HG02678 (cell line): ENCODE measurements around the gene IMPDH1.

Source experiments
- ATAC-seq: cut with Tn5 transposase; IDR thresholded peaks from one replicate; pipeline ENCODE4 v1.9.1; 2021; ENCODE audit warnings: mild to moderate bottlenecking, moderate library complexity; ENCODE audit not compliant: unreplicated experiment

The IMPDH1 gene

DNA sequence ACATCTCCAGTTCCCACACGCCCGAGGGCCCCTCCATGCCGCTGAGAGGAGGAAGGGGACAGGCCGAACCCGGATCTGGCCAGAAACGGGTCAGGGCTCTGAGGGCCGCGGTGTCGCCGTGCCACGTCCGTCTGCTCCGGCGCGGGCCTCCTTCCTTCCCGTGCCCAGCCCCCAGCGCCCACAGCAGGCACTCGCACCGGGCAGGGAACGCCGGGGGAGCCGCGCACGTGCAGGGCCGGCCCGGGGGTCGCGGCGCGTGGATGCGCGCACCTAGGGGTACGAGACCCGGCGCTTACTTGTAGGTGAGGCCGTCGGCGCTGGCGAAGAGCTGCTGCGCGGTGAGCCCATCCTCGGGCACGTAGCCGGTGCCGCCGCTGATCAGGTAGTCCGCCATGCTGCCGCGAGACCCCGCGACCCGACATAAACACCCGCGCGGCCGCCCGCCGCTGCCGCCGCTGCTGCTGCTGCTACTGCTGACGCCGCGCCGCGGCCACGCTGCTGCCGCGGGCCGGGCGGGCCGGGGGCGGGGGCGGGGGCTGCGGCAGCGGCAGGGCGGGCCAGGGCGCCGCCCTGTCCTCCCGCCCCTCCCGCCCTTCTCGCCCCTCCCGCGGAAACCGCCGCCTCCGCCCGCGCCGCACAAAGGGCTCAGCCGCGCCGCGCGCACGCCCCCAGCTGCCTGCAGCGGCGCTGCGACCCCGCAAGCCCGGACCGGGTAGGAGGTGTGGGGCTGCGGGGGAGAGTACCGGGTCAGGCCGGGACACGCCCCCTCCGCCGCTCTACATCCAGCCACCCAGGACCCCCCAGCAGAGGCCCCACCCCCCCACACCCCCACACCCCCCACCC, 4.1 kb downstream of the IMPDH1 start:
- ATAC-seq, result no peak

DNA sequence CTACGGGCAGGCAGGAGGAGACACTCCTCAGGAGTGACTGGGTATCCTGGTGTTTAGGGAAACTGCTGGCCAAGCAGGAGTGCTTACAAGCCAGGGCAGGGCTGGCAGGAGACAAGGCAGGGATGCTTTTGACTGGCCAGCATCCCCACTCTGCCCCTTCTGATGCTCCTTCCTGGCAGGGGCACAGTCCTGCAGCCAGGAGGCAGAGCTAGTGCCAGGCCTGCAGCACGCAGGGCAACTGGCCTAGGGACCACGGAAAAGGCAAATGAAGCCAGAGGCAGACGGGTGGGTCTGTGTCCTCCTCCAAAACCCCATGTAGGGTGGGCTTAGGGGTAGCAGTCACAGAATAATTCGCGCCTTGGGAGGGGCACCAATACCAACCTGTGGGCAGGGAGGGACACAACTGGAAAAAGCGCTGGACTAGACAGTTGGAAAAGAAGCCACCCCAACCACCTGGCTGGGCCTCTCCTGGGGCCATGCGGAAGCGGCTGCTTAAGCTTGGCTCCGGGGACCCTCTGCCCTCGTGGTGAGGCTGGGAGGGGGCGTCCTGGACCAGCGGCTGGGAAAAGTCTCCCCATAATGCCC, 4.8 kb downstream of the IMPDH1 start:
- no peak for ATAC-seq

DNA sequence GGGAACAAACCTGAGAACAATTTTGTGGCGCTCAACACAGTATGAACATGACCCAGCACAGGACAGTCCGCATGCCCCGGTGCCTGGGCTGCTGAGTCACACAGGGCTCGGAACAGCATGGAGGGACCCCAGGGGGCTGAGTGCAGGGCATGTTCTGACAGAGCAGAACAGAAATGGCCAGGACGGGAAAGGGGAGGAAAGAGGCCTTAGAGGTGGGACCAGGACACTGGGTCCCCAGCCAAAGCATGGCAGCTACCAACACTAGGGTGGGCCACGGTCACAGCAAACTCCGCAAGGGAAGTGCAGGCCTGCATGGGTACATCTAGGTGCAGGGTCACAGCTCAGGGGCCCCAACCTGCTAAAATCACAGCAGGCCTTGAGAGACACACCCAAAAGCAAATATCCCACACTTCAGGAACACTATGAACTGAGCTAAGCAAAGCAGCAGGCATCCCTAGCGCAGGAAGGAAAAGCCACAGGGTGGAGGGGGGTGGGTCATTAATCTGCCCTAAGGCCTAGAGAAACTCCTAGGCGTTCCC, 5.6 kb downstream of the IMPDH1 start:
- no peak for ATAC-seq

DNA sequence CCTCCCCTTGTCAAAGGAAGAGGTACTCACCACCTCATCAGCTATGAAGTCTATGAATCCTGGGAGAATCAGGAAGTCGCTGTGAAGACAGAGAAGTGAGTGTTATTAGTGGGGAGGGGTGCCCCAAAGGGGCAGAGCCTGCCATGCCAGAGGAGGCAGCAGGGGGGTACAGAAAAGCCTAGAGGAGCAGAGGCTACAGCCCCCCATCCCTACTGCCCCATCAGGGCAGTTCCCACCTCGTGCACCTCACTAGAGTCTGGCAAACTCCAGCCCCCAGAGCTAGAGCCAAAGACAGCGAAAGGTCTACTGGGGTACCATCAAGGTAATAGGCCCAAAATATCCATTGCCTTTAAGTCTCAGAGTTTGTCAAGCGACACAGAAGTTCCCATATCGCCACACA, 6.1 kb downstream of the IMPDH1 start:
- no peak for ATAC-seq

DNA sequence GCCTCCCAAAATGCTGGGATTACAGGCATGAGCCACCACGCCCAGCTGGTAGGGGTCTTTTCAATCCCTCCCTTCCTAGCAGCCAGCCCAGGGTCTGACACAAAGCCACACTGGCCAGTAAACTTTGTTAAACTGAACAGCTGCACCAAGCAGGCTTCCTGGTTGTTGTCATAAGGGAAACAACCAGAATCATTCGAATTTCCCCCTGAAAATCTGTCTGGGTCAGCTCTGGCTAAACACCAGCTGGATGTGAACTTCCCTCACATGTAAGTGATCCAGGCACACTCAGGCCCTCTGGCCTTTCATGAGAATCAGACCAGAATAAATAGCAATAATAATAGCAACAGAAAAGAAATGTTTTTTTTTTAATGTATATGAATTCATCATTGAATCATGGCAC, 7.4 kb downstream of the IMPDH1 start:
- no peak for ATAC-seq

DNA sequence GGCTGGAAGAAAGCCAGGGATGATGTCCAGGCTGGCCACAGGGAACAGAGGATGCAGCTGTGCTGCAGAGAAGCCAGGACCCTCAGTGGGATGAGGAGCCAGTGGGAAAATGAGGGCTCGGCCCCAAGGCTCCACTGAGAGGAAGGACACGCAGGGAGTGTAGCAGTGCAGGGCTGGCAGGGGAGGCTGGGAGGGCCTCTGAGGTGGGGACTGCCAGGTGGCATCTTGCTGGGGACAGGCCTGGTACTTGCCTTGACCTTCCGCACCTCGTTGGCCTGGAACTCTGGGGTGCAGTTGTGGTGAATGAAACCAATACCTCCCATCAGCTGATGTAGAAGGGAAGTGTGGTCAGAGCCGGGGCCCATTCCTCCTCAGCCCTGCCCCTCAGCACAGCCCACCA, 9.2 kb downstream of the IMPDH1 start:
- no peak for ATAC-seq

DNA sequence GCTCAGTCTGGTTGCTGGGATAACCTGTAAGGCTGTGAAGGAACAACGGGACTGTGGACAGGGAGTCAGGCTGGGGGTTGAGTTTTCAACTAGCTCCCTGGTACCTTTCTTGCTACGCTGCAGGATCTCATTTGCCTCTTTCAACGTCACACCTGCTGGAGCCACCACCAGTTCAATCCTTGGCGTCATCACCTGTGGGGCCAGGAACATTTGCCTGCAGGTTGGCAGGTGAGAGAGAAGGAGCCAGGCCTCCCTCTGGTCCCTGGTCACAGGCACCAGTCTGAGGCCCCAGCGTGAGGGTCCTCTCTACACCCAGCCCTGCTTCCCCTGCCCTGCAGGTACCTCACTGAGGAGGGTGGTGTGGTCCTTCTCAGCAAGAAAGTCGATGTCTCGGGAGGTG, 9.8 kb downstream of the IMPDH1 start:
- no peak for ATAC-seq

DNA sequence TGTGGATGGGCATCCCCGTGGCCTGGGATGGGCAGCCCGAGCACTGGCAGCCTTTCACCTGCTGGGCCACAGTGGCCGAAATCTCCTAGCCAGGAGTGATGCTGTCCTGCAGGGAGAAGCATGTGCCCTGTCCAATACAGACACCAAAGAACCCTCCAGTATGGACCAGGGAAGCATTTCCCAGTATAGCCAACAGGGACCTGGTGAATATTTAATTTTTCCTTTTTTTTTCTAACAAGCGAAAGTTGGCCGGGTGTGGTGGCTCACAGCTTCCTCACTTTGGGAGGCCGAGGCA, 11.0 kb downstream of the IMPDH1 start:
- no peak for ATAC-seq

DNA sequence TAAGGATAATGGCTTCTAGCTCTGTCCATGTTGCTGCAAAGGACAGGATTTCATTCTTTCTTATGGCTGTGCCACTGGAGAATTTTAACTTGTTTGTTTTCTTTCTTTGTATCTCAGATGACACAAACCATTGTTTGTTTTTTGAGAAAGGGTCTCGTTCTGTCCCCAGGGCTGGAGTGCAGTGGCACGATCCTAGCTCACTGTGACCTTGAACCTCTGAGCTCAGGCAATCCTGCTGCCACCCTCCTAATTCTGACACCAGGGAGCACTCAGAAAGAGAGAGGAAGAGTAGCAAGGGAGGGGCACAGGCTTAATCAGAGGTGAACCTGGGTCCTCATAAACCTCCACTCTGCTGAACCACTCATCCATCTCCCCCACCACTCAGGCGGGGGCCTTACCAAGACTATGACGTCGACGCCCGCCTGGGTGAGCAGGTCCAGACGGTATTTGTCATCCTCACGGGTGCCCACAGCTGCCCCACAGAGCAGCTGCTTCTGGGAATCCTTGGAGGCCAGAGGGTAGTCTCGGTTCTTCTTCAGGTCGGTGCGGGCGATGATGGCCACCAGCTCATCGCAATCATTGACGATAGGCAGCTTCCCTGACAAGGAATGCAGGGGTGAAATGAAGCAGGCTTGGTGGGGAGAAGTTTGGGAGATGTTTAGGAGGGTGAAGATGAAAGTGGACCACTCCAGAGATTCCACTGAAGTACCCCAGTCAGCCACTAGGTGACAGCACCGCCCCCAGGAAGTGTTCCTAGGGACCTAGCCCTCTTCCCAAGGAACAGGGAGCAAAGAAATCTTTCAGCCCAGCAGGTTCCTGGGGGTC, 11.6 kb downstream of the IMPDH1 start:
- no peak for ATAC-seq

DNA sequence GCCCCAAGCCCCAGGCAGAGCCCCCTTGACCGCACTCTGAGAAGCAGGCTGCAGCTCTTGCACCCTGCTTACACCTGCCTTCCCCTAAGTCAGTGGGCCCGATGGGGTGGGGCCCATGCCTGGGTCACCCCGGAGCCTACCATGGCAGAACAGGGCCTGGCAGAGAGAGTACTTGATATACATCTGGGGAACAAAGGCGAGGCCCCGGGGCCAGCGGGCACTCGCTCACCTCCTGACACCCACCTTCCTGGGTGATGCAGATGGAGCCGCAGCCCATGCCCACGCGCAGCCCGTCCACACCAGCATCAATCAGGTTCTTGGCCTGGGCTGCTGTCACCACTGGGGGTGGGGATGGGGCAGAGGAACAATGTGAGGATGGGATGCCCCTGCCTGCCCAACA, 13.4 kb downstream of the IMPDH1 start:
- ATAC-seq, result no peak

DNA sequence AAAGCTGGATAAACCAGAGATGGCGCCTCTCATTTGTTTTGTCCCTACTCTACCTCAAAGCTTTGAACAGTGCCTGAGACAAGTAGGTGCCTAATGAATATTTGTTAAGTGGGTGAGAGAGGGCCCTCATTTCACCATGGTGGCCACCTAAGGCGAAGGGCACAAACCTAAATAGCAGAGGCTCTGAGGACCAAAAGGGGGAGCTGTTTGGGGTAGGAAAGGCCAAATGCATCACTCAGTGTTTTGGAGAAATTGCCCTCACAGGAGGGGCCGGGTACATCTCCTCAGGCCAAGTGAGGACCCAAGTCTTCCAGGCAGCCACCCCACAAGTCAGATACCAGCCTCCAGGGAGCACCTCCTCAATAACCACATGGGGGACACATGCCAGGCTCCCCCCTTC, 14.0 kb downstream of the IMPDH1 start:
- ATAC-seq, result no peak

DNA sequence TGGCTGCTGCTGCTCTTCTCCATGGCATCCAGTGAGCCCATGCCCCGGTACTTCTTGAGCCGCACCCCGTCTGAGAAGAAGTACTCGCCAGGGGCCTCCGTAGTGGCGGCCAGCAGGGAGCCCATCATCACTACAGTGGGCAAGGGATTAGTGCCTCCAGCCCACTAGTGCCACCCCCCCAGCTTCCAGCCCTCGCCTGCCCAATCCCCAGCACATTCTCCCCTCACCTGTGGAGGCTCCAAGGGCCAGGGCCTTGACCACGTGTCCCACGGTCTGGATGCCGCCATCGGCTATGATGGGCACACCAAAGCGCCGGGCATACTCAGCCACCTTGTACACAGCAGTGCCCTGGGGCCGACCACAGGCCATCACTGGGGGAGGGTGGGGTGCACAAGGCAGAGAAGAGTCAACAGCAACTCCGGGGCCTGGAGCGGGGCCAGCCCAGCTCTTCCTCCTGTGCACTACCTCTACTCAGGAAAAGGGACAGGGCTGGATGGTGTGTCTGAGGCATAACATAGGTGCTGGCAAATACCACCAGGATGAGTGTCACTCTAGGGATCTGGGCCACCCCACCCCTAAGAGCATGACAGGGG, 14.8 kb downstream of the IMPDH1 start:
- ATAC-seq, result no peak

DNA sequence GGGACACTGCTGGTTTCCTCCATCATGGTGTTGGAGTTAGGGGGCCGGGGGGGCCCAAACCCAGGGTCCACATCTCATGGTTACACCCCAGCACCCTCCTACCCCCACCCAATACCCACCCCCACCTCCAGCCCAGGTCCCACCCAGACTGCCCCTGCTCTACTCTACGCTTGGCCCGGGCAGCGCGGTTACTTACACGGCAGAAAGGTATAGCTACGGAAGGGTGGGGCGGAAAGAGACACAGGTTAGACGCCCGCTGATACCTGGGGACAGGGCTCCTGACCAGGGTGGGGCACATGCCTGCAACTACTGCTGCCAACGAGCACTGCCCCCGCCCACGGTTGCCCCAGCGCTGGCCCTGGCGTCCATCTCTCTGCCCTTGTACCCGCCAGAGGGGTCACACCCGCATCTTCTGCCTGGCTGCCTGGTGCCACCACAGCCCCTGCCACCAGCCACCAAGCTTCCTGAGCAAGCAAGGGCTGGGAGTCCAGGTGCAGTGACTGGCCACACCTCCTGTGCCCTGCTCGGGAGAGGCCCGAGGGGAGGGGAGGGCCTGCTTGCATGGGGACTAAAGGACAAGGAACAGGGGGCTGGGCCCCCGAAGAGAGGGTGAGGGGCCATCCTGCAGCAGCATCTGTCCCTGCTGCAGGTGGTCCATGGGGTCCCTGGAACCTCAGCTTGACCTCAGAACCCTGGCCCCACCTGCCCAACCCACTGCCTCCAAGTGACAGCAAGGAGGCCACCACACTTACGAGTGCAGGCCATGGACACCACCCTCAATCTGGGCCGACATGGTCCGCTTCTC, 16.1 kb downstream of the IMPDH1 start:
- ATAC-seq, result no peak

DNA sequence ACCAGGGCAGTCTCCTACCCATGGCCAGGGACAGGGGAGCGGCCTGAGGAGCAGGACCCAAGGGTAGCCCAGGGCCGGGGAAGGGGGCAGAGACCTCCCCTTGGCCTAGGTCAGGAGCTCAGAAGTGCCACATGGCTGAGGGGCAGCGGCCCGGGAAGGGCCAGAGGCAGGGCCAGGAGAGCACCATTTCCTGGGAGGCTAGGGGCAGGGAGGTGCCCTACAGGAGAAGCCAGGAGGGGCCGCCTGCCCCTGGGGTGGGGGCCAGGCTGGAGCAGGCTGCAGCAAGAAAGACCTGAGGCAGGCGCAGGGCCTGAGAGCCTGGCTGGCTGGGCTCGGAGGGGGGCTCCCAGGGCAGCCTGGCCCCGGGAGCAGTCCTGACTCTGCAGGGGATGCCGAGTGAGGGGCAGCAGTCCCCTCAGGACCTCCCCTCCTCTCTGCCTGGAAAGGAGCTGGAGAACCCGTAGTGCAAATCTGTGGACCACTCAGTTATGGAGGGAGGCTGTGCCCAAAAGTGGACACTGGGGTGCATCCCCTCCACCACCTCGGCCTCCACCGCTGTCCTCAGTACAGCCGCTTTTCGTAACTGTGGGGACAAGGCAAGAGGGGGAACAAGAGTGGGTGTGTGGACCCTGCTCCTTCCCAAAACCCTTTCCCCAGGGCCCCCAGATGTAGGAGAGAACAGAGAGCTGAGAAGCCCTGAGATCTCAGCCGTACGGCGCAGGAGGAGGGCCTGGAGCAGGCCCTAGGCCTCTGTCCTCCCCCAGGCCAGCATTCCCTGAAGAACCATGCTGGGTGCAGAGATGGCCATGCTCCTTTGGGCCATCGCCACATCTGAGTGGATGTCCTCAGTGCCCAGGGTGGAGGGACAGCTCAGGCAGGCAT, 17.1 kb downstream of the IMPDH1 start:
- no peak for ATAC-seq

DNA sequence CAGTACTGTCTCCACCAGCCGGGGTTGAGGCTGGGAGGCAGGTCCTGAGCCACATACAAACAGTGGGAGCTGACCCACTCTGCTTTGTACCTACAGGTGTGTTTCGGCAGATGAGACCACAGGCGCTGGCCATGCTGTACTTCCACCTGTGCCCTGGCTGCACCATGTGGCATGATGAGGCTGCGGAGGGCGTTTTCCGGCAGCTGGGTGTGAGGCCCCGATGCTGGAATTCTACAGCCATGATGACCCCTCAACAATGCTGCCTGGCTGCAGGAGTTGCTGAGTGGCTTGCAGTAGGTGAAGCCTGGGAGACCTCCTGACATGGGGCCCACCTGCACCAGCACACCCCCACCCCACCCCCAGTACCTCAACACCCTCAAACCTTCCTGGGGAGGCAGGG, 18.0 kb downstream of the IMPDH1 start:
- ATAC-seq, result no peak

DNA sequence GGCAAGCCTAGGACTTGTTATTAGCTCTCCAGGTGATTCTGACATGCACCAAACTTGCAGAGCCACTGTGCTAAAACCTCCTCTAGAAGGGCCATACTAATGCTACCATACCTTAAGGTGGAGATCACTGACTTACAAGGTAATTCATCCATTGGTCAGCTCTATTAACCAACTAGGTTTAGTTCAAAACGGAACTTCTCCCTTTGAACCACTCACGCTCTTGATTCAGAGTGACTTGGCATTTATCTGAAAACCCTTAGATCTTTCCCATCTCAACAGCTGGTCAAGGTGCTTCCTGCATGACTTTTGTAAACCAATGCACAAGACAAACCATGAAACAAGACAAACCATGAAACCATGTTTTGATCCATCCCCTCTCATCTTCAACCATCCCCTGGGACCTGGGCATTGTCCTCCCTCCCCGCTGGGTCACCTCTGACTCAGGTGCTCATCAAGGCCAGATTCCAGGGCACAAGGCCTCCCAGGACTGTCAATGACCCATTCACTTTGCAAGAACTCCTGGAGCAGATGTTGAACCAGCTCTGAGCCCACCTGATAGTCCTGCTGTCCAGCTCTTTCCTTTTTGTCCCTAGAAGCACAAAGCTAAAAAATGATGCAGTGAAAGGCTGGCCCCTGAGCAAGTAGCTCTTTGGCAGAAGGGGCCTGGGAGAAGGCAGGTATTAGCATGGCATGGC, 18.8 kb downstream of the IMPDH1 start:
- no peak for ATAC-seq

DNA sequence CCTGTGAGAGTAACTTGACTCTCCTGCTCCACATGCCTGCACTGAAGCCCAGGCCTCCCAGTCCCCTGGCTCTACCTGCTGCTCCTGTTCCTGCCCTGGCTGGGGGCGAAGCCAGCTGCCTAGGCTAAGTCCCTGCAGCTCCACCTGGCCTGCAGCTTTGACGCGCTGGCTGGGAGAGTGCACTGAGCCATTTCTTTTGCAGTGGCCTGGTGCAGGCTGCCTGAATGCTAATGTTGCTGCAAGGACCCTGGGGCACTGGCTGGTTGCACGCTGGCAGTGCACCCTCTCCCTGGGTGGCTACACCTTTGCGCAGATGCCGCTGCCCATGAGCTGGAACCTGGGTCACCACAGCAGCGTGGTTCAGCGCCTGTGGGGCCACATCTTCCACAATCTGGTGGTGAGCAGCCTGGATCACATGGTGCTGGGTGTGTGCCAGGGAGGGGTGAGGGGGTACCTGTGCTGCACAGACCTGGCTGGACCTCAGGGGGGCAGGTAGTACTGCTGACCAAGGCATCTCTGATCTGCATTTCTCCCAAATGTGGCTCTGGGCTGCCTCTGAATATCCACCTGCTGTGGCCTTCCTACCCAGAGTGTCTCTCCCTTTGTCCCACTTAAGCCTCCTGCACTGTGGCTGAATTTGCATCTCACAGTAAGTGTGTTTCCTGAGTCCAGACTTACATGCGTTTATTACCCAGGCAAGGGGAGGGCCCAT, 20.0 kb downstream of the IMPDH1 start:
- no peak for ATAC-seq

DNA sequence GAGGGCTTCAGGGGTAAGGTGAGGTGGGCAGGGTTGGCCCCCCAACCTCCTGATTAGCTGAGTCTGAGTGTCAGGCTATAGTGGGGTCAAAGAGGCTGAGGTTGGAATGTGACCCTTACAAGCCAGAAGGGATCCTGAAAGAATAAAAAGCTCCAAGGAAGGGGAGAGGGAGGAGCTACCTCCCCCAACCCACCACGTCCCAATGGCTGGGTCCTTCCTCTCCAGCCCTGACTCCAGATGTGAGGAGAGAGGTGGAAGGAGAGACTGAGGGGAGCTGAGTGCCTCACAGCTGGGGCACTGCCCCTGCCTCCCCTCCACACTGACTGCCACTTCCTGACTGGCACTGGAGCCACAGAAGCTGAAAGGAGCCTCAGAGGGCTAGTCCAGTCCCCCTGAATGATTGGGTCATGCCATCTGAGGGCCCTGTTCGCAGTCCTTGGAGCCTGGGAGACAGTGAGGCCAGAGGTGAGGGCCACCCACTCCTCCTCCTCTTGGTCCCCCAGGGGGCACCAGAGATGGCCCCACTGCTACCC, 20.6 kb downstream of the IMPDH1 start:
- ATAC-seq, result no peak
